HepG2 (cell line): ENCODE data around the gene CNOT1. TPM values are rescaled to one million over a fixed set of nuclear protein-coding genes. Genes with fewer than 3 reads are reported as not detected.

Experiments used
- ATAC-seq: fragments of 200-7000 bp; cut with Tn5 transposase; 3 replicates; pipeline ENCODE4 v1.9.1; 2020; ENCODE audit warnings: mild to moderate bottlenecking, moderate library complexity
- BruUV-seq: library from RNA; stranded (reverse); fragments of 400-500 nt; replicated peaks from 2 replicates; lab custom pipeline; 2021; lab: Mats Ljungman, UMichigan
- CTCF ChIA-PET: fragments of 300-600 bp; formaldehyde crosslinking; extraction: SDS; loops from one replicate; lab custom pipeline; 2021; ENCODE audit warnings: low total read pairs, inconsistent platforms, low intra/inter-chr PET ratio; lab: Yijun Ruan, JAX
- POLR2A ChIA-PET: fragments of 350-600 bp; sonication (Branson Sonifier 250); formaldehyde crosslinking; loops from one replicate; lab custom pipeline; 2020; ENCODE audit warnings: antibody characterized with exemption, inconsistent platforms; lab: Yijun Ruan, JAX
- DNase-seq: peaks from one replicate; pipeline ENCODE4 v3.0.0-alpha.2; 2015; ENCODE audit warnings: low spot score
- FAIRE-seq: peaks from 3 replicates; lab custom pipeline; 2011; peaks lifted over from hg19 to GRCh38; lab: Jason Lieb, UNC
- H2AFZ ChIP-seq: one replicate; pipeline ENCODE4 v1.6.1; 2011; ENCODE audit warnings: low read length, inconsistent platforms
- H3K27ac ChIP-seq: fragments of 300-600 bp; 3 replicates; pipeline ENCODE4 v1.8.0; 2011; ENCODE audit warnings: mixed run types, mild to moderate bottlenecking, mixed read lengths, low read length, inconsistent platforms; ENCODE audit not compliant: insufficient read depth; ENCODE audit errors: extremely low read length
- H3K27me3 ChIP-seq, 2 experiments: fragments of 200-600 bp in 1 of 2; 2 replicates in 1 of 2; 3 replicates in 1 of 2; pipeline versions ENCODE4 v1.6.0 to v1.8.0; 2011; ENCODE audit warnings: low read length in 2 of 2, mild to moderate bottlenecking in 2 of 2, moderate library complexity in 2 of 2, inconsistent platforms in 1 of 2; ENCODE audit not compliant: insufficient read depth in 2 of 2, control insufficient read depth in 1 of 2
- H3K36me3 ChIP-seq, 2 experiments: fragments of 200-600 bp in 1 of 2; replicated peaks in 1 of 2; 2 replicates in 1 of 2; 3 replicates in 1 of 2; pipeline versions ENCODE4 v1.5.1 to v1.8.0; 2011; ENCODE audit warnings: low read length in 2 of 2, inconsistent platforms in 1 of 2; ENCODE audit not compliant: insufficient read depth in 2 of 2, control insufficient read depth in 1 of 2
- H3K4me1 ChIP-seq: 2 replicates; pipeline ENCODE4 v1.5.1; 2012; ENCODE audit warnings: low read length, inconsistent platforms; ENCODE audit not compliant: insufficient read depth
- H3K4me2 ChIP-seq: 2 replicates; pipeline ENCODE4 v1.6.0; 2011; ENCODE audit warnings: low read depth, low read length, inconsistent platforms
- H3K4me3 ChIP-seq, 3 experiments: fragments of 200-600 bp in 1 of 3; sonication (generic), shearing (Covaris generic) in 1 of 3; replicated peaks in 1 of 3; 2 replicates each; pipeline ENCODE4 v1.5.1; 2011 to 2016; ENCODE audit warnings: low read length in 3 of 3, inconsistent platforms in 2 of 3, low read depth in 2 of 3, mild to moderate bottlenecking in 2 of 3, control low read depth in 1 of 3, mixed read lengths in 1 of 3; ENCODE audit not compliant: insufficient read depth in 1 of 3
- H3K79me2 ChIP-seq: one replicate; pipeline ENCODE4 v1.6.1; 2011; ENCODE audit warnings: low read length, inconsistent platforms; ENCODE audit not compliant: insufficient read depth
- H3K9ac ChIP-seq: 2 replicates; pipeline ENCODE4 v1.6.0; 2011; ENCODE audit warnings: mild to moderate bottlenecking, low read depth, low read length, inconsistent platforms; ENCODE audit not compliant: insufficient read depth
- H3K9me3 ChIP-seq: 2 replicates; pipeline ENCODE4 v1.5.1; 2012; ENCODE audit warnings: mild to moderate bottlenecking, low read length
- H4K20me1 ChIP-seq: 2 replicates; pipeline ENCODE4 v1.6.0; 2011; ENCODE audit warnings: inconsistent platforms, mild to moderate bottlenecking, low read length, moderate library complexity; ENCODE audit not compliant: insufficient read depth
- BRD4 ChIP-seq: sonication (generic); formaldehyde crosslinking; IDR thresholded peaks from 2 replicates; pipeline ENCODE4 v1.4.0; 2020; ENCODE audit warnings: missing genetic modification reagents
- EHMT2 ChIP-seq: fragments of 200-600 bp; sonication (generic); IDR thresholded peaks from 2 replicates; pipeline ENCODE4 v1.7.0; 2017; ENCODE audit warnings: antibody characterized with exemption, low read depth, low read length, borderline replicate concordance
- FOXC1 ChIP-seq: sonication (generic); formaldehyde crosslinking; IDR thresholded peaks from 2 replicates; pipeline ENCODE4 v1.8.0; 2022; ENCODE audit warnings: mild to moderate bottlenecking, missing genetic modification reagents, borderline replicate concordance
- GATAD2A ChIP-seq: IDR thresholded peaks from 2 replicates; pipeline ENCODE4 v1.6.1; 2016
- RBM22 ChIP-seq: fragments of 200-400 bp; formaldehyde crosslinking; optimal IDR thresholded peaks from 2 replicates; pipeline ENCODE3; 2017; ENCODE audit warnings: mild to moderate bottlenecking, low read length, moderate library complexity
- SMARCC2 ChIP-seq: fragments of 450-650 bp; IDR thresholded peaks from 2 replicates; pipeline ENCODE4 v1.6.1; 2017; ENCODE audit warnings: antibody characterized with exemption, mild to moderate bottlenecking
- ZNF552 ChIP-seq: sonication (generic); formaldehyde crosslinking; IDR thresholded peaks from 2 replicates; pipeline ENCODE4 v1.9.0; 2022; ENCODE audit warnings: missing genetic modification reagents, mild to moderate bottlenecking, borderline replicate concordance
- ZNF556 ChIP-seq: sonication (generic); formaldehyde crosslinking; IDR thresholded peaks from 2 replicates; pipeline ENCODE4 v1.4.0; 2020; ENCODE audit warnings: mild to moderate bottlenecking, missing genetic modification reagents, borderline replicate concordance
- ZNF564 ChIP-seq: sonication (generic); formaldehyde crosslinking; IDR thresholded peaks from 2 replicates; pipeline ENCODE4 v1.8.1; 2023; ENCODE audit warnings: mild to moderate bottlenecking, missing genetic modification reagents
- ZNF670 ChIP-seq: sonication (generic); formaldehyde crosslinking; IDR thresholded peaks from 2 replicates; pipeline ENCODE4 v1.8.0; 2022; ENCODE audit warnings: mild to moderate bottlenecking, missing genetic modification reagents, borderline replicate concordance
- ZNF878 ChIP-seq: sonication (generic); formaldehyde crosslinking; IDR thresholded peaks from 2 replicates; pipeline ENCODE4 v1.8.1; 2023; ENCODE audit warnings: mild to moderate bottlenecking, missing genetic modification reagents, moderate library complexity
- WGBS: methylation state at CpG from one replicate; pipeline ENCODE4 v1.1.6; 2017; ENCODE audit warnings: low lambda C conversion rate; 5-methylcytosine and 5-hydroxymethylcytosine counted together
- in situ Hi-C: cut with HindIII; loops from 2 replicates; pipeline ENCODE4 v1.10.0; 2017; ENCODE audit warnings: low pct_unique_long_range_greater_than_20kb; ENCODE audit not compliant: extremely low pct_ligation_motif_present
- intact Hi-C: fragments of 100-400 bp; cut with micrococcal nuclease; formaldehyde crosslinking; loops from one replicate; pipeline ENCODE4 v1.10.0; 2022; ENCODE audit not compliant: unreplicated experiment
- polyA plus RNA-seq, 8 experiments: library from polyadenylated mRNA; depleted of rRNA in 3 of 8; stranded (reverse) in 7 of 8; unstranded in 1 of 8; fragments of >200 nt; fragmentation: Illumina TruSeq in 4 of 8; extraction: Trizol in 4 of 8; gene quantifications; 2 replicates each; pipeline versions ENCODE4 v1.2.1 to v1.2.3, GENCODE V29; 2011 to 2016; ENCODE audit warnings: low read depth in 4 of 8, missing spikeins in 1 of 8, mixed read lengths in 1 of 8; ENCODE audit not compliant: insufficient read depth in 1 of 8
- total RNA-seq, 5 experiments: library from RNA; depleted of rRNA; stranded (reverse); fragments of >200 nt; fragmentation: Illumina TruSeq; extraction: Trizol; gene quantifications; 2 replicates each; pipeline ENCODE4 v1.2.3, GENCODE V29; 2016; ENCODE audit warnings: low read depth in 1 of 5
- TF ChIP-seq, protein P1 (sequence below): sonication (generic); formaldehyde crosslinking; IDR thresholded peaks from 2 replicates; pipeline ENCODE4 v1.9.0; 2021; ENCODE audit warnings: missing genetic modification reagents, borderline replicate concordance

The CNOT1 gene
- total and polyA plus RNA-seq, 2 of the 13 experiments (the other 11 are each of a cell fraction or from before 2014, with no cell fraction given): 188 to 232 TPM

DNA sequence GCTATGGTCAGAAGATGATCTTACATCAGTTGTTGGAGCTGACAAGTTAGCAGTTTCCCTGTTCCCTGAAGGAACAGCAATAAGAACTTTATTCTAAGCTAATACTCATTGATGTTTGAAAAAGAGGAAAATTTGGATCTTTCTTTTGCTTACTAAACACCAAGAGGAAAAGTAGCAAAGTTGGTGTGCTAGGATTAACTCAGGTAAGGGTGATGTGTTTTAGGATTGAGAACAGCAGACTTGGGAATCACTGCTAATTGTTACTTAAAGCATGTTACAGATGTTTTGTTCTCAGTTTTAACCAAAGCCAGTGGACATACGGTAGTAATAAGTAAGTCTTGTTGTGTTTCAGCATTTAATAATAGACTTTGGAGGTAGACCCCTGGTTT, 110.7 kb downstream of the CNOT1 start:
- Histone ChIP-seq H3K9ac (no peak overlapping the region), H3K9me3 (no peaks in the 10 kb centered on the region), H3K4me3 (no peak overlapping the region), H3K27me3 (no peaks in the 10 kb centered on the region), H3K36me3 (peaks cover 26 to 70% of the 10 kb centered on the region in 2 experiments), H3K4me2 (no peak overlapping the region), H3K27ac (no peak overlapping the region), H3K4me1 (peaks cover 26% of the 10 kb centered on the region), H2AFZ (no peak overlapping the region), H3K79me2 (peaks cover 5% of the 10 kb centered on the region), H4K20me1 (peaks cover 12% of the 10 kb centered on the region)
- intact Hi-C loops: loop anchor here (10.0 kb wide), 1 partner anchor 46 kb away; no protein-coding TSS in a partner anchor
- in situ Hi-C loops: loop anchor here (10.0 kb wide), 1 partner anchor 116 kb away; no protein-coding TSS in a partner anchor
- TF ChIP-seq GATAD2A (CRISPR knock-in tag): no peak
- no peak for TF ChIP-seq BRD4 (CRISPR knock-in tag)
- peak; percentile 73 for TF ChIP-seq RBM22
- no peak for TF ChIP-seq FOXC1 (CRISPR knock-in tag)
- WGBS: 93% methylated on average over 1 of the region's 1 CpG
- FAIRE-seq (no peak), ATAC-seq (no peak), DNase-seq (no peak)
- ChIA-PET POLR2A (interaction anchor here (0.8 kb wide), 1 partner anchor 116 kb away, joined by 3 read pairs; no protein-coding TSS in a partner anchor), CTCF (no interaction called here)
- BruUV-seq: no TSS peak

DNA sequence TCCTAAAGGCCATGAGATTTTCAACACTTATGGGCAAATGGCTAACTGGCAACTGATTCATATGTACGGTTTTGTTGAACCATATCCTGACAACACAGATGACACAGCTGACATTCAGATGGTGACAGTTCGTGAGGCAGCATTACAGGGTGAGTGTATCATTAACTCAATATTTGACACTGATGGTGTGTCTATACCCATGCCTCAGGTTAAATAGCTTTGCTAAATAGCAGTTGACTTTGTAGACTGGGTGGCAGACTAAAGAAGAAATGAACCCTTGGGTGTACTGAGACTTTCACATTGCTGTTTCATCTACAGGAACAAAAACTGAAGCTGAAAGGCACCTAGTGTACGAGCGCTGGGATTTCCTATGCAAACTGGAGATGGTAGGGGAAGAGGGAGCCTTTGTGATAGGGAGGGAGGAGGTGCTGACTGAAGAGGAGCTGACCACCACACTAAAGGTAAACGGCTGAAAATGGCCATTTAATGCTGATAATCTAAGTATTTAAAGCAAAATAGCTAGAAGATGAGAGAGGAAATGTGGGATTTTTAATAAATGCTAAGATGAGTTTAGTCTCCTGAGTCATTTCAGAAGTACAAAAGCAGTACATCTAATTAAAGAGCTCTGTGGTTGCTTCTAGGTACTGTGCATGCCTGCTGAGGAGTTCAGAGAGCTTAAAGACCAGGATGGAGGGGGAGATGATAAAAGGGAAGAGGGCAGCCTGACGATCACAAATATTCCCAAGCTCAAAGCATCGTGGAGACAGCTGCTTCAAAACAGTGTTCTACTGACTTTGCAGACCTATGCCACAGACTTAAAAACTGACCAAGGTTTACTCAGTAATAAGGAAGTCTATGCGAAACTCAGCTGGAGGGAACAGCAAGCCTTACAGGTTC, 111.3 kb downstream of the CNOT1 start:
- in situ Hi-C loops (loop anchor here (10.0 kb wide), 1 partner anchor 116 kb away; no protein-coding TSS in a partner anchor), intact Hi-C loops (loop anchor here (10.0 kb wide), 1 partner anchor 46 kb away; no protein-coding TSS in a partner anchor)
- BruUV-seq: no TSS peak
- Histone ChIP-seq H3K79me2 (peaks cover 5% of the 10 kb centered on the region), H3K27me3 (no peaks in the 10 kb centered on the region), H3K9ac (no peak overlapping the region), H4K20me1 (peaks cover 12% of the 10 kb centered on the region), H3K36me3 (peaks cover 25 to 64% of the 10 kb centered on the region in 2 experiments), H3K27ac (no peak overlapping the region), H3K4me3 (no peak overlapping the region), H3K4me1 (peaks cover 32% of the 10 kb centered on the region), H2AFZ (no peak overlapping the region), H3K9me3 (no peaks in the 10 kb centered on the region), H3K4me2 (no peak overlapping the region)
- DNase-seq: no peak
- FAIRE-seq: no peak
- ATAC-seq: no peak
- WGBS: 95% methylated on average over 8 of the region's 8 CpGs
- ChIA-PET CTCF (no interaction called here), POLR2A (interaction anchor here (0.8 kb wide), 1 partner anchor 117 kb away, joined by 3 read pairs; no protein-coding TSS in a partner anchor)
- TF ChIP-seq SMARCC2 (no peak), ZNF552 (CRISPR knock-in tag) (no peak), ZNF564 (no peak), EHMT2 (no peak), ZNF670 (CRISPR knock-in tag) (no peak), ZNF556 (CRISPR knock-in tag) (no peak), ZNF878 (CRISPR knock-in tag) (no peak)
- TF ChIP-seq, protein P1, sequence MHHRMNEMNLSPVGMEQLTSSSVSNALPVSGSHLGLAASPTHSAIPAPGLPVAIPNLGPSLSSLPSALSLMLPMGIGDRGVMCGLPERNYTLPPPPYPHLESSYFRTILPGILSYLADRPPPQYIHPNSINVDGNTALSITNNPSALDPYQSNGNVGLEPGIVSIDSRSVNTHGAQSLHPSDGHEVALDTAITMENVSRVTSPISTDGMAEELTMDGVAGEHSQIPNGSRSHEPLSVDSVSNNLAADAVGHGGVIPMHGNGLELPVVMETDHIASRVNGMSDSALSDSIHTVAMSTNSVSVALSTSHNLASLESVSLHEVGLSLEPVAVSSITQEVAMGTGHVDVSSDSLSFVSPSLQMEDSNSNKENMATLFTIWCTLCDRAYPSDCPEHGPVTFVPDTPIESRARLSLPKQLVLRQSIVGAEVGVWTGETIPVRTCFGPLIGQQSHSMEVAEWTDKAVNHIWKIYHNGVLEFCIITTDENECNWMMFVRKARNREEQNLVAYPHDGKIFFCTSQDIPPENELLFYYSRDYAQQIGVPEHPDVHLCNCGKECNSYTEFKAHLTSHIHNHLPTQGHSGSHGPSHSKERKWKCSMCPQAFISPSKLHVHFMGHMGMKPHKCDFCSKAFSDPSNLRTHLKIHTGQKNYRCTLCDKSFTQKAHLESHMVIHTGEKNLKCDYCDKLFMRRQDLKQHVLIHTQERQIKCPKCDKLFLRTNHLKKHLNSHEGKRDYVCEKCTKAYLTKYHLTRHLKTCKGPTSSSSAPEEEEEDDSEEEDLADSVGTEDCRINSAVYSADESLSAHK (CRISPR knock-in tag): no peak
